ENCODE measurements around the gene EMP1. TPM values are rescaled to one million over a fixed set of nuclear protein-coding genes. Genes with fewer than 3 reads are reported as not detected.
A peak's percentile ranks its signal among the peaks of the same experiment; 100 is the strongest.

EMP1 gene, protein sequence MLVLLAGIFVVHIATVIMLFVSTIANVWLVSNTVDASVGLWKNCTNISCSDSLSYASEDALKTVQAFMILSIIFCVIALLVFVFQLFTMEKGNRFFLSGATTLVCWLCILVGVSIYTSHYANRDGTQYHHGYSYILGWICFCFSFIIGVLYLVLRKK
- total RNA-seq (100 to 1,000 TPM in 1 of 4 donors, 10 to 100 TPM in 3; 49.8 to 123 (median 74.1) TPM), polyA plus RNA-seq (10 to 100 TPM; 11.0 to 28.3 (median 14.4) TPM)
- long read RNA-seq, donor 1, full-length matches to known transcripts, result 23 of 29 reads
- long read RNA-seq, donor 1, partial matches to known transcripts, result 0 of 29 reads
- long read RNA-seq, donor 1, other reads (novel, unspliced or antisense), result 6 of 29 reads
- long read RNA-seq, donor 2, full-length matches to known transcripts, result 21 of 30 reads
- long read RNA-seq, donor 2, partial matches to known transcripts, result 0 of 30 reads
- long read RNA-seq, donor 2, other reads (novel, unspliced or antisense), result 9 of 30 reads

- WGBS, 3 donors, result 13 to 15% (median 14%) methylated on average over 11 of the region's 11 CpGs
- TF ChIP-seq, protein P1, sequence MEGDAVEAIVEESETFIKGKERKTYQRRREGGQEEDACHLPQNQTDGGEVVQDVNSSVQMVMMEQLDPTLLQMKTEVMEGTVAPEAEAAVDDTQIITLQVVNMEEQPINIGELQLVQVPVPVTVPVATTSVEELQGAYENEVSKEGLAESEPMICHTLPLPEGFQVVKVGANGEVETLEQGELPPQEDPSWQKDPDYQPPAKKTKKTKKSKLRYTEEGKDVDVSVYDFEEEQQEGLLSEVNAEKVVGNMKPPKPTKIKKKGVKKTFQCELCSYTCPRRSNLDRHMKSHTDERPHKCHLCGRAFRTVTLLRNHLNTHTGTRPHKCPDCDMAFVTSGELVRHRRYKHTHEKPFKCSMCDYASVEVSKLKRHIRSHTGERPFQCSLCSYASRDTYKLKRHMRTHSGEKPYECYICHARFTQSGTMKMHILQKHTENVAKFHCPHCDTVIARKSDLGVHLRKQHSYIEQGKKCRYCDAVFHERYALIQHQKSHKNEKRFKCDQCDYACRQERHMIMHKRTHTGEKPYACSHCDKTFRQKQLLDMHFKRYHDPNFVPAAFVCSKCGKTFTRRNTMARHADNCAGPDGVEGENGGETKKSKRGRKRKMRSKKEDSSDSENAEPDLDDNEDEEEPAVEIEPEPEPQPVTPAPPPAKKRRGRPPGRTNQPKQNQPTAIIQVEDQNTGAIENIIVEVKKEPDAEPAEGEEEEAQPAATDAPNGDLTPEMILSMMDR (IDR thresholded peaks at IDR 0.05), result no peak
- ATAC-seq (peak; percentile 63 to 85 (median 83)), DNase-seq (peak; percentile 91 to 93)
- Histone ChIP-seq H3K27me3 (ENCODE audit: insufficient read depth in 3 of 3, low read length in 2 of 3) (peaks cover 0 to 7% (median 4%) of the 10 kb centered on the region in 3 donors), H3K36me3 (ENCODE audit: insufficient read depth in 1 of 2, low read depth in 1 of 2) (no peaks in the 10 kb centered on the region), H3K4me3 (peak within 1 kb of the TSS; percentile 65), H3K9me3 (no peaks in the 10 kb centered on the region), H3K27ac (peak within 1 kb of the TSS; percentile 75), H3K4me1 (peaks cover 3% of the 10 kb centered on the region)
- intact Hi-C loops (cut with DNase I), result no loop called here
These were observed at the start of gene EMP1 for GRCh38 chr12:13196130-13196921. Gene EMP1, plus strand, starts transcription at chr12:13196726. Its CDS starts 14,785 bp downstream, at chr12:13211511.

GRCh38 chr12:13147688-13148484, 48.6 kb upstream of the EMP1 start:
- H3K36me3 ChIP-seq (ENCODE audit: insufficient read depth in 1 of 2, low read depth in 1 of 2), result no peaks in the 10 kb centered on the region
- no peaks in the 10 kb centered on the region for H3K4me1 ChIP-seq
- ATAC-seq, result peak in 1 of 4 donors; percentile 21
- no peak overlapping the region for H3K4me3 ChIP-seq
- no peaks in the 10 kb centered on the region for H3K9me3 ChIP-seq
- intact Hi-C loops (cut with DNase I), result no loop called here
- H3K27ac ChIP-seq, result no peak overlapping the region
- no peak for DNase-seq
- TF ChIP-seq, protein P1 (IDR thresholded peaks at IDR 0.05), result no peak
- no peaks in the 10 kb centered on the region for H3K27me3 ChIP-seq (ENCODE audit: insufficient read depth in 3 of 3, low read length in 2 of 3)
- WGBS, 3 donors, result 50 to 52% (median 50%) methylated on average over 12 of the region's 12 CpGs

DNA sequence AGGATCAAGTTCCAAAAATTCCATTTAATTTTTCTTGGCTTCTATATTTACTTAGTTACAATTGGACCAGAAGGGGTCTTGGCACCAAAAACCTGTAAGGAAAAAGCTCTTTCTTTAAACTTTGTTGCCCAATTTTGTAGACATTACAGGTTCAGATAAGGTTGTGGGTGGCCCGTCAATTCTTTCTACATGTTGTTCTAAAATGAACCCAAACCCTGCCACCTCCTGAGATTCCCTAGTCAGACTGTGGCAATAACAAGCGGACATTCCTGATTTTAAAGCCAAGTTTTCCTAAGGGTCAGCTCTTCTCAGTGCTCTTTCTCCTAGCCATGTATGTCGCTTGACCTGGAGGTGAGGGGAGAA, 48.1 kb upstream of the EMP1 start:
- 75 to 81% (median 79%) methylated on average over 3 of the region's 3 CpGs for WGBS, 3 donors
- no peaks in the 10 kb centered on the region for H3K9me3 ChIP-seq
- H3K27ac ChIP-seq, result no peak overlapping the region
- TF ChIP-seq, protein P1 (IDR thresholded peaks at IDR 0.05), result no peak
- H3K36me3 ChIP-seq (ENCODE audit: insufficient read depth in 1 of 2, low read depth in 1 of 2), result no peaks in the 10 kb centered on the region
- intact Hi-C loops (cut with DNase I), result no loop called here
- peaks cover 0 to 1% (median 0%) of the 10 kb centered on the region in 3 donors for H3K27me3 ChIP-seq (ENCODE audit: insufficient read depth in 3 of 3, low read length in 2 of 3)
- DNase-seq (no peak), ATAC-seq (peak in 2 of 4 donors; percentile 19 to 51)
- H3K4me1 ChIP-seq, result no peaks in the 10 kb centered on the region
- H3K4me3 ChIP-seq, result no peak overlapping the region

GRCh38 chr12:13149411-13149810, 47.1 kb upstream of the EMP1 start:
- H3K9me3 ChIP-seq, result no peaks in the 10 kb centered on the region
- ATAC-seq (no peak), DNase-seq (no peak)
- H3K4me3 ChIP-seq, result no peak overlapping the region
- H3K27ac ChIP-seq, result peak overlapping the region; percentile 31
- H3K27me3 ChIP-seq (ENCODE audit: insufficient read depth in 3 of 3, low read length in 2 of 3), result peaks cover 0 to 1% (median 0%) of the 10 kb centered on the region in 3 donors
- H3K4me1 ChIP-seq, result no peaks in the 10 kb centered on the region
- 54 to 63% (median 58%) methylated on average over 4 of the region's 4 CpGs for WGBS, 3 donors
- intact Hi-C loops (cut with DNase I), result no loop called here
- TF ChIP-seq, protein P1 (IDR thresholded peaks at IDR 0.05), result no peak
- H3K36me3 ChIP-seq (ENCODE audit: insufficient read depth in 1 of 2, low read depth in 1 of 2), result no peaks in the 10 kb centered on the region

All from psoas muscle (tissue), 8 donors.